GM23338 (cell line): Measurements from ENCODE around the gene ANKRD53.
A peak's percentile ranks its signal among the peaks of the same experiment; 100 is the strongest.

Experiments
- CTCF ChIP-seq, 2 experiments: fragments of 200-600 bp in 1 of 2; sonication (generic) in 1 of 2; conservative IDR thresholded peaks; 2 replicates each; pipeline versions ENCODE4 v1.5.1 to v1.6.1; 2016 to 2017; ENCODE audit warnings: antibody characterized with exemption in 2 of 2, low read depth in 2 of 2, mild to moderate bottlenecking in 2 of 2, moderate library complexity in 1 of 2
- EZH2 ChIP-seq: fragments of 200-600 bp; sonication (generic); IDR thresholded peaks from one replicate; pipeline ENCODE4 v1.8.0; 2017; ENCODE audit warnings: antibody characterized with exemption, mild to moderate bottlenecking, low read depth; ENCODE audit not compliant: unreplicated experiment
- EZH2phosphoT487 ChIP-seq: fragments of 200-600 bp; sonication (generic); IDR thresholded peaks from one replicate; pipeline ENCODE4 v1.8.1; 2018; ENCODE audit warnings: antibody characterized with exemption; ENCODE audit not compliant: unreplicated experiment
- JUNB ChIP-seq: IDR thresholded peaks from one replicate; pipeline ENCODE4 v1.6.1; 2016; ENCODE audit warnings: antibody characterized with exemption; ENCODE audit not compliant: unreplicated experiment
- POLR2AphosphoS5 ChIP-seq: IDR thresholded peaks from 2 replicates; pipeline ENCODE4 v1.6.1; 2016; ENCODE audit warnings: antibody characterized with exemption, low read depth
- ZNF114 ChIP-seq: fragments of 250-450 bp; sonication (Bioruptor Pico); IDR thresholded peaks from 2 replicates; pipeline ENCODE4 v1.5.0; 2020; ENCODE audit warnings: mild to moderate bottlenecking, moderate library complexity
- ZNF331 ChIP-seq: fragments of 250-450 bp; sonication (Bioruptor Pico); IDR thresholded peaks from 2 replicates; pipeline ENCODE4 v1.5.0; 2020; ENCODE audit warnings: low read depth, mild to moderate bottlenecking, moderate library complexity
- TF ChIP-seq, protein P1 (sequence below): IDR thresholded peaks from one replicate; pipeline ENCODE4 v1.6.1; 2018; ENCODE audit warnings: antibody characterized with exemption; ENCODE audit not compliant: unreplicated experiment

- TF ChIP-seq CTCF (conservative IDR thresholded peaks at IDR 0.05; ENCODE audit: low read depth in 2 of 2) (peak; percentile 68 to 95), EZH2 (peak; percentile 47), EZH2phosphoT487 (no peak), JUNB (no peak), ZNF331 (CRISPR knock-in tag) (no peak), POLR2AphosphoS5 (no peak), ZNF114 (CRISPR knock-in tag) (no peak)
- TF ChIP-seq, protein P1, sequence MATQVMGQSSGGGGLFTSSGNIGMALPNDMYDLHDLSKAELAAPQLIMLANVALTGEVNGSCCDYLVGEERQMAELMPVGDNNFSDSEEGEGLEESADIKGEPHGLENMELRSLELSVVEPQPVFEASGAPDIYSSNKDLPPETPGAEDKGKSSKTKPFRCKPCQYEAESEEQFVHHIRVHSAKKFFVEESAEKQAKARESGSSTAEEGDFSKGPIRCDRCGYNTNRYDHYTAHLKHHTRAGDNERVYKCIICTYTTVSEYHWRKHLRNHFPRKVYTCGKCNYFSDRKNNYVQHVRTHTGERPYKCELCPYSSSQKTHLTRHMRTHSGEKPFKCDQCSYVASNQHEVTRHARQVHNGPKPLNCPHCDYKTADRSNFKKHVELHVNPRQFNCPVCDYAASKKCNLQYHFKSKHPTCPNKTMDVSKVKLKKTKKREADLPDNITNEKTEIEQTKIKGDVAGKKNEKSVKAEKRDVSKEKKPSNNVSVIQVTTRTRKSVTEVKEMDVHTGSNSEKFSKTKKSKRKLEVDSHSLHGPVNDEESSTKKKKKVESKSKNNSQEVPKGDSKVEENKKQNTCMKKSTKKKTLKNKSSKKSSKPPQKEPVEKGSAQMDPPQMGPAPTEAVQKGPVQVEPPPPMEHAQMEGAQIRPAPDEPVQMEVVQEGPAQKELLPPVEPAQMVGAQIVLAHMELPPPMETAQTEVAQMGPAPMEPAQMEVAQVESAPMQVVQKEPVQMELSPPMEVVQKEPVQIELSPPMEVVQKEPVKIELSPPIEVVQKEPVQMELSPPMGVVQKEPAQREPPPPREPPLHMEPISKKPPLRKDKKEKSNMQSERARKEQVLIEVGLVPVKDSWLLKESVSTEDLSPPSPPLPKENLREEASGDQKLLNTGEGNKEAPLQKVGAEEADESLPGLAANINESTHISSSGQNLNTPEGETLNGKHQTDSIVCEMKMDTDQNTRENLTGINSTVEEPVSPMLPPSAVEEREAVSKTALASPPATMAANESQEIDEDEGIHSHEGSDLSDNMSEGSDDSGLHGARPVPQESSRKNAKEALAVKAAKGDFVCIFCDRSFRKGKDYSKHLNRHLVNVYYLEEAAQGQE: no peak
Observed at GRCh38 chr2:70964596-70965386, 13.6 kb upstream of the ANKRD53 start.
